OCI-LY3 (cell line): ENCODE measurements around the gene ZMYND8.

Experiments used
- H2AFZ ChIP-seq: fragments of 200-600, 300-600 bp; shearing (Covaris generic); 2 replicates; pipeline ENCODE4 v1.6.0; 2014; ENCODE audit warnings: antibody characterized with exemption, low read depth, low read length
- H3K27ac ChIP-seq: fragments of 200-600, 300-600 bp; sonication (generic); 2 replicates; pipeline ENCODE4 v1.5.1; 2014; ENCODE audit warnings: mild to moderate bottlenecking, low read length, moderate library complexity, mixed read lengths
- H3K27me3 ChIP-seq: fragments of 200-600, 300-600 bp; sonication (generic); 2 replicates; pipeline ENCODE4 v1.6.1; 2014; ENCODE audit warnings: low read depth, low read length, mixed read lengths
- H3K36me3 ChIP-seq: fragments of 200-600, 300-600 bp; sonication (generic); replicated peaks from 2 replicates; pipeline ENCODE3; 2014; ENCODE audit warnings: low read depth, low read length, mixed read lengths
- H3K4me1 ChIP-seq: fragments of 300-600, 200-600 bp; sonication (generic); 2 replicates; pipeline ENCODE4 v1.6.1; 2014; ENCODE audit warnings: low read length, mixed read lengths
- H3K4me2 ChIP-seq: fragments of 200-600, 300-600 bp; sonication (generic); 2 replicates; pipeline ENCODE4 v1.6.1; 2014; ENCODE audit warnings: low read length, mixed read lengths
- H3K4me3 ChIP-seq: fragments of 300-600, 200-600 bp; sonication (generic); 2 replicates; pipeline ENCODE4 v1.5.1; 2014; ENCODE audit warnings: antibody characterized with exemption, mild to moderate bottlenecking, low read length, moderate library complexity
- H3K79me2 ChIP-seq: fragments of 300-600, 200-600 bp; shearing (Covaris generic); 2 replicates; pipeline ENCODE4 v1.6.1; 2014; ENCODE audit warnings: mild to moderate bottlenecking, low read length, mixed read lengths
- H3K9ac ChIP-seq: fragments of 300-600, 200-600 bp; shearing (Covaris generic); 2 replicates; pipeline ENCODE4 v1.6.0; 2014; ENCODE audit warnings: mild to moderate bottlenecking, low read length, moderate library complexity
- H3K9me3 ChIP-seq: fragments of 200-600, 300-600 bp; shearing (Covaris generic); 2 replicates; pipeline ENCODE4 v1.6.1; 2014; ENCODE audit warnings: low read length, mixed read lengths; ENCODE audit not compliant: insufficient read depth
- H4K20me1 ChIP-seq: fragments of 200-600, 300-600 bp; sonication (generic); 2 replicates; pipeline ENCODE4 v1.6.1; 2016; ENCODE audit warnings: low read length, mixed read lengths; ENCODE audit not compliant: insufficient read depth
- EZH2phosphoT487 ChIP-seq: fragments of 200-600 bp; shearing (Covaris generic); IDR thresholded peaks from 2 replicates; pipeline ENCODE4 v1.6.1; 2018; ENCODE audit warnings: antibody characterized with exemption, mixed run types, low read depth
- TF ChIP-seq, protein P1 (sequence below): fragments of 200-600, 300-600 bp; sonication (generic); IDR thresholded peaks from 2 replicates; pipeline ENCODE4 v1.5.1; 2014; ENCODE audit warnings: antibody characterized with exemption, low read length, low read depth

The ZMYND8 gene

DNA sequence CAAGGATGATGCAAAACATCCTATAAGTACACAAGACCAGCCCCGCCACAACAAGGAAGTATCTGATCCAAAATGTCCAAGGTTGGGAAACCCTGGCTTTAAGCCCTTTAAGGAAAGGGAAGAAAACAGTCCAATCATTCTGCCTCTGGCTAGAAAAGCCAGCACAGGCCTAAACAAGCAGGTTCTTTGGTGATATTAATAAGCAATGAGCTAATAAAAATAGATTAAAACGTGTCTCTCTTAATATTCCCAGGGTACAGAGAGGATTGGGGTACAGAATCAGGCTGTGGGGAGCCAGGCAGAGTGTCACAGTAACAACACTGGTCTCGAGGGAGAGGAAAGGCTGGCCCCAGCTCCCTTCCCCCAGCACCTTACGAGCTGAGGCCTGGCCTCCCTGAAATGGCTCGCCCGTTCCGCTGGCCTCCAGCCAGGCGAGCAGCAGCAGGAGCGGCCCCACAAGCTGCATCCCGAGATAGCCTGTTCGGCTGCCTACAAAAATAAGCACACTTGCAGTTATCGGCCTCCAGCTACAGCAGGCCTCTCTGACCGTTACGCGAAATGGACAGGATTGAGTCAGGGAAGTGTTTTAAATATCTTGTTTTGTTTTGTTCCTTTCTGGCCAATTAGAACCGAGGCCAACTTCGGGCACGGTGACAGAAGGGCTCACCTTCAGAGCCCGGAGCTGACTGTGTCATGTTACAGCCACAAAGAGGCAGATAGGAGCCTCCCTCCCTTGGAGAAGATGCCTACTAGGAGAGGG lies 4.0 kb upstream of the ZMYND8 start:
- Histone ChIP-seq H3K4me1 (peaks cover 35% of the 10 kb centered on the region), H4K20me1 (no peaks in the 10 kb centered on the region), H3K9me3 (no peaks in the 10 kb centered on the region), H3K4me3 (no peak overlapping the region), H3K27ac (no peak overlapping the region), H3K9ac (no peak overlapping the region), H3K36me3 (no peaks in the 10 kb centered on the region), H3K79me2 (peaks cover 9% of the 10 kb centered on the region), H2AFZ (no peak overlapping the region), H3K27me3 (no peaks in the 10 kb centered on the region), H3K4me2 (no peak overlapping the region)
- TF ChIP-seq, protein P1, sequence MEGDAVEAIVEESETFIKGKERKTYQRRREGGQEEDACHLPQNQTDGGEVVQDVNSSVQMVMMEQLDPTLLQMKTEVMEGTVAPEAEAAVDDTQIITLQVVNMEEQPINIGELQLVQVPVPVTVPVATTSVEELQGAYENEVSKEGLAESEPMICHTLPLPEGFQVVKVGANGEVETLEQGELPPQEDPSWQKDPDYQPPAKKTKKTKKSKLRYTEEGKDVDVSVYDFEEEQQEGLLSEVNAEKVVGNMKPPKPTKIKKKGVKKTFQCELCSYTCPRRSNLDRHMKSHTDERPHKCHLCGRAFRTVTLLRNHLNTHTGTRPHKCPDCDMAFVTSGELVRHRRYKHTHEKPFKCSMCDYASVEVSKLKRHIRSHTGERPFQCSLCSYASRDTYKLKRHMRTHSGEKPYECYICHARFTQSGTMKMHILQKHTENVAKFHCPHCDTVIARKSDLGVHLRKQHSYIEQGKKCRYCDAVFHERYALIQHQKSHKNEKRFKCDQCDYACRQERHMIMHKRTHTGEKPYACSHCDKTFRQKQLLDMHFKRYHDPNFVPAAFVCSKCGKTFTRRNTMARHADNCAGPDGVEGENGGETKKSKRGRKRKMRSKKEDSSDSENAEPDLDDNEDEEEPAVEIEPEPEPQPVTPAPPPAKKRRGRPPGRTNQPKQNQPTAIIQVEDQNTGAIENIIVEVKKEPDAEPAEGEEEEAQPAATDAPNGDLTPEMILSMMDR, result no peak
- TF ChIP-seq EZH2phosphoT487, result no peak

DNA sequence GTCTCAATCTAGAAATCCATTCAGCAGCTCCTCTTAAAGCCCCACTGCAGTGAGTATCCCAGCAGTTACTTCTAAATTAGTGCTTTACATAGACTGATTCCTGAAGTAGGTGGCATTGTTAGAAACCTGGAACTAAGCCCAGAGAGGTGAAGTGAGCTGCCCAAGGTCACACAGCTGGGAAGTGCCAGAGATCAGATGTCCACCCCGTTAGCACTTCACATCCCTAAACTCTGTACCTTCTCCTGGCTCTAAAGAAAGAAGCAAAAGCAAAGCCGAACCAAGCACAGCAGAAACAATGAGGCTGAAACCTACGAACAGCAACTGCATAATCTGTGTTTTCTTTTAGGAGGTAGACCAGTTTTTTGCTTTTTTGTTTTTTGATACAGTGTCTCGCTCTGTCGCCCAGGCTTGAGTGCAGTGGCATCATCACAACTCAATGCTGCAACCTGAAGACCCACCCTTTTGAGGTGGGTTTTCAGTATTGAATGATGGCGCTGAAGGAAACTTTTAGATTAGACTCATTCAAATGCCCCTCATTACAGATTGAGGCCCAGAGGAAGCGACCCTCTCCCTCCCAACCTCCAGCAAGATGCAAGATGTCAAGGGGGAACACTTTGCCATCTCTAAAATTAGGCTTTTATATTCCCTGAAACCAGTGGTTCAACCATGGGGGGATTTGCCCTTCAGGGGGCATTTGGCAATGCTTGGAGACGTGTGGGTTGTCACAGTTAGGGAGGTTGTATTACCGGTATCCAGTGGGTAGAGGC lies 3.2 kb upstream of the ZMYND8 start:
- H3K4me1 ChIP-seq, result peaks cover 42% of the 10 kb centered on the region
- H3K9ac ChIP-seq, result no peak overlapping the region
- no peaks in the 10 kb centered on the region for H4K20me1 ChIP-seq
- H3K4me3 ChIP-seq, result no peak overlapping the region
- no peak overlapping the region for H3K27ac ChIP-seq
- no peak for TF ChIP-seq EZH2phosphoT487
- TF ChIP-seq, protein P1, result no peak
- no peak overlapping the region for H2AFZ ChIP-seq
- no peaks in the 10 kb centered on the region for H3K27me3 ChIP-seq
- no peak overlapping the region for H3K4me2 ChIP-seq
- H3K36me3 ChIP-seq, result no peaks in the 10 kb centered on the region
- peaks cover 17% of the 10 kb centered on the region for H3K79me2 ChIP-seq
- H3K9me3 ChIP-seq, result no peaks in the 10 kb centered on the region

DNA sequence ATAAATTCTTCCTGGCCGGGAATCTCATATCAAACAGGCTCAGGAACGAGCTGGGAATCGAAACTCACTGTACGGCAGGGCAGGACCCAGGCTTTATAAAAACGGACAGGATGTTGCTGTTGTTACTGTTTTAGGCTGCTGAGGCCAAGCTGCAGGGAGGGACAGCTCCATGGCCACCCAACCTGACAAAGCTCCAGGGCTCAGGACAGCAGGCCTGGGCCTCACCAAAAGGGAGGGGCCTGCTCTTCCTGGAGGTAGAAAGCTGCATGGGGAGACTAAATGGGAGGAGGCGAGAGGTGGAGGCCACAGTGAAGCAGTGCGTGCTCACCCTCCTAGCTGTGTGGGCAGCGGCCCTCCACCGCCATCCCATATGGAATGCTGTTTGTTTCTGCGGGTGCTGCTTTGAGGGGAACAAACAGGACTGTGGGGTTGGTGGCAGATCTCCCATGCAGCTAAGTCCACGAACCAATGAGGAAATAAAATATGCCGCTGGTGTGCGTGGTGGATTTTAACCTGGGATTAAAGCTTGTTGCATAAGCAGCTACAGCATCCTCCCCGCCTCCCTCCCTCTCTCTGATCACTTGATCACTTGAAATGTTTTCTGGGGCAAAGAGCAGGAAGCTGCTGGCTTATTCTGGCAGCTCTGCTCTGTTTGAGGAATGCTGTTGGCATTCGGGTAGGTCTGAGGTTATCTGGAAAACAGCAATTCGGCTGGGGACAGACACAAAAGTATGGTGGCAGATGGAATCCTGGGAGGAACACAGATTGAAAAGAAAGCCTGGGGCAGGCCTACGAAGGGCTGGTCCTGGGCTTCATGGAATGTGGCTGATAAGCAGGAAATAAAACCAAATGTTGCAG lies 2.4 kb upstream of the ZMYND8 start:
- Histone ChIP-seq H3K36me3 (no peaks in the 10 kb centered on the region), H3K4me3 (no peak overlapping the region), H3K79me2 (peaks cover 25% of the 10 kb centered on the region), H2AFZ (peak overlapping the region; percentile 36; the same call in 1 of the 2 replicates), H3K4me1 (peaks cover 51% of the 10 kb centered on the region), H3K27ac (peak overlapping the region; percentile 92), H4K20me1 (no peaks in the 10 kb centered on the region), H3K4me2 (peak overlapping the region; percentile 74), H3K27me3 (no peaks in the 10 kb centered on the region), H3K9me3 (no peaks in the 10 kb centered on the region), H3K9ac (peak overlapping the region; percentile 93; the same call in 1 of the 2 replicates)
- TF ChIP-seq EZH2phosphoT487, result no peak

DNA sequence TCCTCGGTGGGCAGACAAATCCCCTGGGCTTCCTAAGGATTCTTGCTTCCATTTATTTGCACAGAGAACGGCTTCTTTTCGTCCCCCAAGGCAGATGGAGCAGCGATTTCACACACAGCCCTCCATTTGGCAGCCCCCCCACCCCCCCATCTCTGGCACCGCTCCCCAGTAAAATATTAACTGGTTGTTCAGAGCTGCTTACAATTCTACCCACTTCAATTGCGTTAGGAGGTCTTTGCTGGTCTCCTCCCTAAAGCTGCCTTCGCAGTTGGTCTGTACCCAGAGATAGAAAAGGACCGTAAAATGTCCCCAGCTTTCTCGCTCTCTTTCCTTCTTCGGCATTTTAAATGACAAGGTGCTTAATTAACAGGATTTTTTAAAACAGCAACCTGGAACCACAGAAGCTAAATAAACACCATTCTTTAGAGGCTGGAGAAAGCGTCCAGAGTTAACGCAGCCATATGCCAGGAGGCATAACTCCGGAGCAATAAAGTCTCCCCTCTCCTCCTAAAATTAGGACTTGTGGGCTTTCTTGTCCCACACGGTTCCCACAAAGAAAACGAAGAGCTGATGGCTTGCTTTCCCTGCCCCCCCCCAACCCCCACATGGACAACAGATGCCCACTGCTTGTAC lies 1.7 kb upstream of the ZMYND8 start:
- peak overlapping the region; percentile 74 for H3K4me2 ChIP-seq
- H3K4me1 ChIP-seq, result peaks cover 58% of the 10 kb centered on the region
- no peaks in the 10 kb centered on the region for H3K27me3 ChIP-seq
- H4K20me1 ChIP-seq, result no peaks in the 10 kb centered on the region
- H3K9ac ChIP-seq, result peak overlapping the region; percentile 93
- H3K27ac ChIP-seq, result peak overlapping the region; percentile 92
- H3K36me3 ChIP-seq, result no peaks in the 10 kb centered on the region
- no peaks in the 10 kb centered on the region for H3K9me3 ChIP-seq
- TF ChIP-seq, protein P1, result no peak
- no peak for TF ChIP-seq EZH2phosphoT487
- H3K79me2 ChIP-seq, result peaks cover 31% of the 10 kb centered on the region
- H2AFZ ChIP-seq, result peak overlapping the region; percentile 43
- peak overlapping the region; percentile 69 for H3K4me3 ChIP-seq
